Activated CD8-positive, alpha-beta memory T cell treated with anti-CD3 and anti-CD28 coated beads for 48 hours (primary cell): ENCODE measurements around the gene PLCE1.

Experiments
- DNase-seq, 3 experiments: peaks; one replicate each; pipeline ENCODE4 v3.0.0-alpha.2; 2020; ENCODE audit warnings: low read depth in 2 of 3, low spot score in 2 of 3

Gene PLCE1

GRCh38 chr10:93993414-93993781 is 333 bp upstream of the PLCE1 start:
- no peak for DNase-seq

GRCh38 chr10:93994438-93994801 is 689 bp downstream of the PLCE1 start:
- DNase-seq = no peak

- DNase-seq = no peak
Observed at GRCh38 chr10:93995182-93995581, 1.5 kb downstream of the PLCE1 start.

GRCh38 chr10:93995598-93996271 is 2.0 kb downstream of the PLCE1 start:
- DNase-seq = no peak

GRCh38 chr10:93996551-93996950 is 2.8 kb downstream of the PLCE1 start:
- no peak for DNase-seq

- no peak for DNase-seq
Observed at GRCh38 chr10:93997546-93997945, 3.8 kb downstream of the PLCE1 start.

- DNase-seq = no peak
Observed at GRCh38 chr10:93999401-93999851, 5.7 kb downstream of the PLCE1 start.

- DNase-seq = no peak
Observed at GRCh38 chr10:94000638-94001415, 7.1 kb downstream of the PLCE1 start.

- no peak for DNase-seq
Observed at GRCh38 chr10:94001416-94001810, 7.7 kb downstream of the PLCE1 start.

- no peak for DNase-seq
Observed at GRCh38 chr10:94002156-94002555, 8.4 kb downstream of the PLCE1 start.

- no peak for DNase-seq
Observed at GRCh38 chr10:94003488-94003887, 9.8 kb downstream of the PLCE1 start.

- DNase-seq = no peak
Observed at GRCh38 chr10:94005050-94005449, 11.3 kb downstream of the PLCE1 start.

- no peak for DNase-seq
Observed at GRCh38 chr10:94006591-94007550, 13.1 kb downstream of the PLCE1 start.

- no peak for DNase-seq
Observed at GRCh38 chr10:94008526-94008925, 14.8 kb downstream of the PLCE1 start.

GRCh38 chr10:94010116-94010515 is 16.4 kb downstream of the PLCE1 start:
- no peak for DNase-seq

- no peak for DNase-seq
Observed at GRCh38 chr10:94010886-94011285, 17.2 kb downstream of the PLCE1 start.

GRCh38 chr10:94011296-94011695 is 17.6 kb downstream of the PLCE1 start:
- no peak for DNase-seq

- DNase-seq = no peak
Observed at GRCh38 chr10:94012834-94013233, 19.1 kb downstream of the PLCE1 start.

GRCh38 chr10:94013331-94013760 is 19.6 kb downstream of the PLCE1 start:
- DNase-seq = no peak

- DNase-seq = no peak
Observed at GRCh38 chr10:94014304-94014703, 20.6 kb downstream of the PLCE1 start.
